ENCODE results near the gene TPMT. TPM values are rescaled to one million over a fixed set of nuclear protein-coding genes. Genes with fewer than 3 reads are reported as not detected.

The TPMT gene
- total and polyA plus RNA-seq, 2 of the 13 experiments (the other 11 are each of a cell fraction or from before 2014, with no cell fraction given): 11.1 to 22.8 TPM

DNA sequence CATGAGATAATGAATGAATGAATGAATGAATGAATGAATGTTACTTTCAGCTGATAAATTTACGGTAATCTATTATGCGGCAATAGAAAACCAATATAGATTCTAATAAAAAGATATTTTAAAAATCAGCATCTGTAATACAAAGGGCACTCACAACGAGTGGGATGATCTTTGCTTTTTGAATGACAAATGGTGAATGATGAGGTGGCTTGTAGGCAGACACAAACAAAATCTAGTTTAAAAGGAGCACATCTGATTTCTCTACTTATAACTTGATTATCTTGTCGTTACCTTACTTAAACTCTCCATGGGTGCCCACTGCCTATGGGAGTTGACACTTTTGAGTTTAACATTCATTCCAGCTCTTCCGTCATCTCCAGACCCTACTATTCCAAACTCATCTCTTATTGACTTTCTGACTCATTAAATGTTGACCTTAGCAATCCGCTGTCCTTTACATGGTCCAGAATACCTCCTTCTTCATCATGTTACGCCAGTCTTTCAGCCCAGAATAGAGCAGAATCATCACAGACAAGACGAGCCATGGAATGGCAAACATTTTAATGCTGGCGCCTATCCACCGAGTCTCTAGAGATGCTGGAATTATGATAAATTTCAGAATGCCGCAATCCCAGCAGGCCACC, 73.7 kb downstream of the TPMT start (continued):
- peak; percentile 87 for TF ChIP-seq TEAD3 (CRISPR knock-in tag; optimal IDR thresholded peaks at IDR 0.05; ENCODE audit: borderline replicate concordance)
- TF ChIP-seq ZKSCAN5 (CRISPR knock-in tag; IDR thresholded peaks at IDR 0.05): peak; percentile 84; the same call in 1 of the 2 replicates
- TF ChIP-seq THYN1 (CRISPR knock-in tag; IDR thresholded peaks at IDR 0.05; ENCODE audit: borderline replicate concordance, low read depth): no peak
- no peak for TF ChIP-seq TEAD2 (CRISPR knock-in tag; IDR thresholded peaks at IDR 0.05)
- 0 out of 2 replicates have a peak, but pooled peaks have one; percentile 25 for TF ChIP-seq CREM (IDR thresholded peaks at IDR 0.05)
- TF ChIP-seq CREM (CRISPR knock-in tag; IDR thresholded peaks at IDR 0.05): no peak
- no peak for TF ChIP-seq ZNF367 (CRISPR knock-in tag; IDR thresholded peaks at IDR 0.05; ENCODE audit: borderline replicate concordance)
- TF ChIP-seq MEIS2 (CRISPR knock-in tag; IDR thresholded peaks at IDR 0.05): no peak
- TF ChIP-seq, protein P1, sequence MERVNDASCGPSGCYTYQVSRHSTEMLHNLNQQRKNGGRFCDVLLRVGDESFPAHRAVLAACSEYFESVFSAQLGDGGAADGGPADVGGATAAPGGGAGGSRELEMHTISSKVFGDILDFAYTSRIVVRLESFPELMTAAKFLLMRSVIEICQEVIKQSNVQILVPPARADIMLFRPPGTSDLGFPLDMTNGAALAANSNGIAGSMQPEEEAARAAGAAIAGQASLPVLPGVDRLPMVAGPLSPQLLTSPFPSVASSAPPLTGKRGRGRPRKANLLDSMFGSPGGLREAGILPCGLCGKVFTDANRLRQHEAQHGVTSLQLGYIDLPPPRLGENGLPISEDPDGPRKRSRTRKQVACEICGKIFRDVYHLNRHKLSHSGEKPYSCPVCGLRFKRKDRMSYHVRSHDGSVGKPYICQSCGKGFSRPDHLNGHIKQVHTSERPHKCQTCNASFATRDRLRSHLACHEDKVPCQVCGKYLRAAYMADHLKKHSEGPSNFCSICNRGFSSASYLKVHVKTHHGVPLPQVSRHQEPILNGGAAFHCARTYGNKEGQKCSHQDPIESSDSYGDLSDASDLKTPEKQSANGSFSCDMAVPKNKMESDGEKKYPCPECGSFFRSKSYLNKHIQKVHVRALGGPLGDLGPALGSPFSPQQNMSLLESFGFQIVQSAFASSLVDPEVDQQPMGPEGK (CRISPR knock-in tag; IDR thresholded peaks at IDR 0.05): no peak
- no peak for TF ChIP-seq XRCC5 (optimal IDR thresholded peaks at IDR 0.05; ENCODE audit: low read length)
- TF ChIP-seq, protein P2, sequence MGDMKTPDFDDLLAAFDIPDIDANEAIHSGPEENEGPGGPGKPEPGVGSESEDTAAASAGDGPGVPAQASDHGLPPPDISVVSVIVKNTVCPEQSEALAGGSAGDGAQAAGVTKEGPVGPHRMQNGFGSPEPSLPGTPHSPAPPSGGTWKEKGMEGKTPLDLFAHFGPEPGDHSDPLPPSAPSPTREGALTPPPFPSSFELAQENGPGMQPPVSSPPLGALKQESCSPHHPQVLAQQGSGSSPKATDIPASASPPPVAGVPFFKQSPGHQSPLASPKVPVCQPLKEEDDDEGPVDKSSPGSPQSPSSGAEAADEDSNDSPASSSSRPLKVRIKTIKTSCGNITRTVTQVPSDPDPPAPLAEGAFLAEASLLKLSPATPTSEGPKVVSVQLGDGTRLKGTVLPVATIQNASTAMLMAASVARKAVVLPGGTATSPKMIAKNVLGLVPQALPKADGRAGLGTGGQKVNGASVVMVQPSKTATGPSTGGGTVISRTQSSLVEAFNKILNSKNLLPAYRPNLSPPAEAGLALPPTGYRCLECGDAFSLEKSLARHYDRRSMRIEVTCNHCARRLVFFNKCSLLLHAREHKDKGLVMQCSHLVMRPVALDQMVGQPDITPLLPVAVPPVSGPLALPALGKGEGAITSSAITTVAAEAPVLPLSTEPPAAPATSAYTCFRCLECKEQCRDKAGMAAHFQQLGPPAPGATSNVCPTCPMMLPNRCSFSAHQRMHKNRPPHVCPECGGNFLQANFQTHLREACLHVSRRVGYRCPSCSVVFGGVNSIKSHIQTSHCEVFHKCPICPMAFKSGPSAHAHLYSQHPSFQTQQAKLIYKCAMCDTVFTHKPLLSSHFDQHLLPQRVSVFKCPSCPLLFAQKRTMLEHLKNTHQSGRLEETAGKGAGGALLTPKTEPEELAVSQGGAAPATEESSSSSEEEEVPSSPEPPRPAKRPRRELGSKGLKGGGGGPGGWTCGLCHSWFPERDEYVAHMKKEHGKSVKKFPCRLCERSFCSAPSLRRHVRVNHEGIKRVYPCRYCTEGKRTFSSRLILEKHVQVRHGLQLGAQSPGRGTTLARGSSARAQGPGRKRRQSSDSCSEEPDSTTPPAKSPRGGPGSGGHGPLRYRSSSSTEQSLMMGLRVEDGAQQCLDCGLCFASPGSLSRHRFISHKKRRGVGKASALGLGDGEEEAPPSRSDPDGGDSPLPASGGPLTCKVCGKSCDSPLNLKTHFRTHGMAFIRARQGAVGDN (CRISPR knock-in tag; IDR thresholded peaks at IDR 0.05): no peak
- no peak for TF ChIP-seq ZNF12 (CRISPR knock-in tag; IDR thresholded peaks at IDR 0.05)
- no peak for TF ChIP-seq KAT2B (IDR thresholded peaks at IDR 0.05; ENCODE audit: borderline replicate concordance, low read depth, low read length)
- TF ChIP-seq ZBTB20 (CRISPR knock-in tag; IDR thresholded peaks at IDR 0.05; ENCODE audit: borderline replicate concordance, low read depth): no peak
- no peak for TF ChIP-seq ATF7 (IDR thresholded peaks at IDR 0.05)
- no peak for TF ChIP-seq ATF7 (CRISPR knock-in tag; IDR thresholded peaks at IDR 0.05)
- peak; percentile 60 for TF ChIP-seq CREB1 (IDR thresholded peaks at IDR 0.05)
- TF ChIP-seq CREB1 (CRISPR knock-in tag; IDR thresholded peaks at IDR 0.05): no peak
- TF ChIP-seq ZNF746 (CRISPR knock-in tag; IDR thresholded peaks at IDR 0.05): no peak
- no peak for TF ChIP-seq ZNF788 (CRISPR knock-in tag; IDR thresholded peaks at IDR 0.05; ENCODE audit: borderline replicate concordance)
- TF ChIP-seq PHF20 (CRISPR knock-in tag; IDR thresholded peaks at IDR 0.05): no peak
- TF ChIP-seq, protein P3, sequence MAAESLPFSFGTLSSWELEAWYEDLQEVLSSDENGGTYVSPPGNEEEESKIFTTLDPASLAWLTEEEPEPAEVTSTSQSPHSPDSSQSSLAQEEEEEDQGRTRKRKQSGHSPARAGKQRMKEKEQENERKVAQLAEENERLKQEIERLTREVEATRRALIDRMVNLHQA (CRISPR knock-in tag; IDR thresholded peaks at IDR 0.05): no peak
- no peak for TF ChIP-seq DMAP1 (CRISPR knock-in tag; IDR thresholded peaks at IDR 0.05)
- no peak for TF ChIP-seq ZNF121 (CRISPR knock-in tag; IDR thresholded peaks at IDR 0.05)
- TF ChIP-seq SOX13 (IDR thresholded peaks at IDR 0.05): no peak
- TF ChIP-seq SOX13 (CRISPR knock-in tag; conservative IDR thresholded peaks at IDR 0.05 in 1 of 2, IDR thresholded peaks at IDR 0.05 in 1 of 2): peak in 1 of 2 experiments; percentile 47; a peak in 1 of 4 replicates

All from HepG2 (cell line).